C4-2B (cell line): ENCODE measurements around the gene HS6ST3.

Experiments
- CTCF ChIP-seq: fragments of 450-650 bp; conservative IDR thresholded peaks from 2 replicates; pipeline ENCODE4 v1.5.1; 2017; ENCODE audit warnings: mild to moderate bottlenecking
- ZFX ChIP-seq: fragments of 450-650 bp; IDR thresholded peaks from 2 replicates; pipeline ENCODE4 v1.6.1; 2017

- TF ChIP-seq CTCF (peak; percentile 67), ZFX (no peak)
Measured at GRCh38 chr13:96822895-96823294, 733.0 kb downstream of the HS6ST3 start.
